HG03103 (cell line): Measurements from ENCODE around the gene SCN8A.
"Not testable (repeated sequence)": the region's sequence is repeated elsewhere in the genome, so short reads cannot be mapped to it uniquely, and the experiment has no call there.

Experiments used
- ATAC-seq: cut with Tn5 transposase; IDR thresholded peaks from one replicate; pipeline ENCODE4 v1.9.1; 2021; ENCODE audit warnings: low read depth; ENCODE audit not compliant: unreplicated experiment

The SCN8A gene

GRCh38 chr12:51753980-51754675 is 163.1 kb downstream of the SCN8A start:
- ATAC-seq: no peak

GRCh38 chr12:51755251-51755650 is 164.2 kb downstream of the SCN8A start:
- no peak for ATAC-seq

DNA sequence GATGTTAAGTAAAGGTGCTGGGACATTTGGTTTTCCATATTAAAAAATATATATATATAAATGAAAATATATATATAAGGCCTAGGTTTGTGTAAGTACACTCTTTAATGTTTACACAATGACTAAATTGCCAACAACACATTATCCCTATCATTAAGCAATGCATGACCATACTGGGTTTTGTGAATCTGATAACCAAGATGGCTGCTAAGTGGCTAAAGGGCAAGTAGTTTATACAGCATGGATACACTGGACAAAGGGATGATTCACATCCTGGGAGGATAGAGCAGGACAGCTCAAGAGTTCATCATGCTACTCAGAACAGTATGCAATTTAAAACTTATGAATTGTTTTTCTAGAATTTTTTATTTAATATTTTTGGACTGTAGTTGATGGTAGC is 168.1 kb downstream of the SCN8A start:
- ATAC-seq: no peak

DNA sequence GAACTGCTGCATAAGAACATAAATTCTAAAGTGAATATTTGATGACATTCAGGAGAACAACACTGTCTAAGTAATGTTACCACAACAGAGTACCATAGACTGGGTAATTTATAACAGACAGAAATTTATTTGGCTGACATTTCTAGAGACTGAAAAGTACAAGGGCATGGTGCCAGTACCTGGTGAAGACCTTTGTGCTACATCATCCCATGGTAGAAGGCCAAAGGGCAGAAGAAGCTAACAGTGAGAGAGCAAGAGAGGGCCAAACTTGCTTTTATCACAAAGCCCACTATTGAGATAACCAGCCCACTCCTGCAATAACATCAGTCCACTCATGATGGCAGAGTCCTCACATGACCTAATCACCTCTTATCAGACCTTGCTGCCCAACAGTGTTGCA is 168.7 kb downstream of the SCN8A start:
- no peak for ATAC-seq

DNA sequence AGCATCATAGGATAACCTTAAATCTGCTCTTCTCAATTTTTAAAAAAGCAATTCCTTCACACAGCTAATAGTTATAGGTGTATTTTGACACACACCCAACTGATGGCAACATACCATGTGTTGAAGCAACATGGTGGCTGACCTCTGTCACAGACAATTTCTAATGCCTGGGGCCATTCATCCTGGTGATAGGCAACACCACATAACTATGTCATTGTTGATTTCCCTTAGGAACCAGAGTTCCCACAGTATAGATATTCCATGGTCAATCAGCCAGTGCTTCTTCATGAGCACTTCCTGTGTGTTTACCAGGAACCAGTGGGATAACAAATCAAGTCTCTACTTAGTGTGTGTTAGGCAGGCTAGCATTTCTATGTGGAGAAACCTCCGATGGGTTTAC is 169.2 kb downstream of the SCN8A start:
- ATAC-seq: no peak

- ATAC-seq: no peak
Observed at GRCh38 chr12:51763743-51764142, 172.7 kb downstream of the SCN8A start.

DNA sequence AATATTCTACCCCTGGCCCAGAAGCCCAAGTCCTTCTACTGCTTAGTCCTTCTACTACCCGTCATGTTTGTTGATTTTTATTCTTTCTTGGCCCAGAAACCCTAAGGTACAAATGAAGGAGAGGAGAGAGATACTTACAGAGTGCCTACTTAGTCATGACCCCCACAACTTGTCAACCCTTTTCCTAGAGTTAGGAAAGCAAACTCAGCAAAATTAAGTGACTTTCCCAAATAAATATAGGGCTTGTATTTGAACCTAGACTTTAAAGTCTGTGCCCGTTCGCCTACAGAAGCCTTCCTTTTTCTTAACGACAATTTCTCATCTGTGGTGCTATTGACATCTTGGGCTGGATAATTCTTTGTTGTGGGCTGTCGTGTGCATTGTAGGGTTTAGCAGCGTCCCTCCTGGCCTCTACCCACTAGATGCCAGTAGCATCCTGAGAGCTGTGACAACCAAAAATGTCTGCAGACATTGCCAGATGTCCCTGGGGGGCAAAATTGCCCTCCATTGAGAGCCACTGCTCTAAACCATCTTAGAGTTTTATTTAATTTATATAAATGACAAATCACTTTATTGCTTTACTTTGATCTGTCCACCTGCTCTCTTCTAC is 175.1 kb downstream of the SCN8A start:
- no peak for ATAC-seq

GRCh38 chr12:51771008-51771407 is 180.0 kb downstream of the SCN8A start:
- ATAC-seq: no peak

DNA sequence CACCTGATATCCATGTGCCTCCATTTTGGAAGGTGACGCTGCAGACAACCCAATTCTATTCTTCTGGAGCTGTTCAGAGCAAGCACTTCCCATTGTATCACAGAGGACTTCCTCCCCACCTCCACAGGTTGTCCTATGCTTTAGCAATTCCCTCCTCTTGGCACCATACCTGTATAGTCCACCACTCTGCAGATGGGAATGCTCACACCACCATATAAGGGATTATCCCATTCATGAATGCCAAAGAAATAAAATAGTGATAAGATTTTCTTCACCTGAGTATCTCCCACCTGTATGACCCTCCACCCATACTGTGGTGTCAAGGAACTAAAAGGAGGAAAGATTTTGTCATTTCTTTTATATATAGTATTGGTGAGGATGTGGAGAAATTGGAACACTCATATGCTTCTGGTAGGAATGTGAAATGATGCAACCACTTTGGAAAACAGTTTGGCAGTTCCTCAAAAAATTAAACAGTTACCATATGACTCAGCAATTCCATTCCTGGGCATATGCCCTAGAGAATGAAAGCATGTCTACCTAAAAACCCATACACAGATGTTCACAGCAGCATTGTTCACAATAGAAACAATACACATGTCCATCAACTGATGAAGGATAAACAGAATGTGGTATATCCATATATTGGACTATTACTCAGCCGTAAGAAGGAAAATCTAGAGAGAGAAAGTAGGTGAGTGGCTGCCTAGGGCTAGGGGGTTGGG is 182.3 kb downstream of the SCN8A start:
- ATAC-seq: no peak

DNA sequence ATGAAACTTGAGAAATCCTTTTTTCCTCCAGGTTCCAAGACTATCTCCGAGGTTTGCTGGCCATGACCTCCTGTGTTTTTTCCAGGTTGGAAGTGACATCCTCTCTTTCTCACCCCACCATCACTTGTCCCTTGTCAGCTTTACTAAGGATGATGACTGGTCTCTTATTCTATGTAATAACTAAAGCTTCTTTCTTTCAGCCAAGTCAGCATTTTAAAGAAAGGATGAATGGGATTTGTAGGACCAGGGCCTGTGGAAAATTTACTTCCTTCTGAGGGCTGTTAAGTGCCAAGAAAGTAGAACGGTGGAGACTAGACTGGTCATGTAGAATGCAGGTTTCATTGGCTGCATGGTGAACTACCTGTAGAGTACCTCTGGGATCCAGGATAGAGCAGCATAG is 183.9 kb downstream of the SCN8A start:
- no peak for ATAC-seq

- no peak for ATAC-seq
Observed at GRCh38 chr12:51777457-51777856, 186.4 kb downstream of the SCN8A start.

- ATAC-seq: no peak
Observed at GRCh38 chr12:51777973-51778372, 186.9 kb downstream of the SCN8A start.

- no peak for ATAC-seq
Observed at GRCh38 chr12:51779876-51780275, 188.8 kb downstream of the SCN8A start.

DNA sequence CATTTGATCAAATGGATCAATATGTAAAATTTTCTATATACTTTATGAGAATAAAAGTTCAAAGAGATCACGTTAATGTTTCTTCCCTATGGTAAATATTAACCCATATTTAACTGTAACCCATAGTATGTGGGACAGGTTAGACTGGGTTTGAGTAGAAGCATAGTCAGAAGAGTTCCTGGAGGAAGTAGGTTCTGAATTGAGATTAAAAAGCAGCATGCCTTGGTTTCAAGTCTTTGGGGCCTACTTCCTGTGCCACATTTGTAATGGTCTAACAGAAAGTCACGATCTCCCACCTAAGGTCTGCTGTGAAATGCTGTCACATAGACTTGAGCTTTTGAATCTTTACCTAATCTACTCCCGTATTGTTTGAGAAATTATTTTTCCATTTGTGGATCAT is 193.7 kb downstream of the SCN8A start:
- no peak for ATAC-seq

GRCh38 chr12:51785906-51786305 is 194.9 kb downstream of the SCN8A start:
- ATAC-seq: no peak

GRCh38 chr12:51788876-51789275 is 197.8 kb downstream of the SCN8A start:
- ATAC-seq: no peak

DNA sequence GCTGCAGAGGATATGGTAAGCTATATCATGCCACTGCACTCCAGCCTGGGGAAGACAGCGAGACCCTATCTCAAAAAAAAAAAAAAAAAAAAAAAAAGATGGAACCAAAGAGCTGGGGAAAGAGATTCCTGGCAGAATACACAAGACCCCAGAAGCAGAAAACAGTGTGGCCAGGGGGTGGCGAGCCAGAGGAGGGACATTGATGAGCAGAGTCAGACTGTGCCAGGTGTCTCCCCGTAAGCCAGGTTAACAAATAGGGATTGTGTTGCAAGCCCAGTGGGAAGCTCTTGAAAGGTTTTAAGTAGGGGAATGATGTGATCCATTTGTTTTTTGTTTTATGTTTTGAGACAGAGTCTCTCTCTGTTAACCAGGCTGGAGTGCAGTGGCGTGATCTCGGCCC is 201.4 kb downstream of the SCN8A start:
- no peak for ATAC-seq

DNA sequence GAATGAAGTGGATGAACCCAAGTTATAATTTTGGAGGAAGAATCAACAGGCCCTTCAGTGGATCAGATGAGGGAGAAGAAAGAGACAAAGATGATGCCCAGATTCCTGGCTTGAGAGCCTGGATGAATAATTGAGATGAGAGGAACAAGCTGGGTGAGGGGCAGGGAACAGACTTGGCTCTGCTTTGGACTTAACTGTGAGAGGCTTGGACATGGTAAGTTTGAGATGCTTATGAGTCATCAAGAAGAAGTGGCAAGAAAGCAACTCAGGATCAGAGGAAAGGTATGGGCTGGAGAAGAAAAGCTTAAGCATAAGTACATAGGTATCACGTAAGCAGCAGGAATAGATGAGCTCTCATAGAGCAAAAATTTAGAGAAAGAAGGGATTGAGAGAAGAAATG is 202.2 kb downstream of the SCN8A start:
- no peak for ATAC-seq

DNA sequence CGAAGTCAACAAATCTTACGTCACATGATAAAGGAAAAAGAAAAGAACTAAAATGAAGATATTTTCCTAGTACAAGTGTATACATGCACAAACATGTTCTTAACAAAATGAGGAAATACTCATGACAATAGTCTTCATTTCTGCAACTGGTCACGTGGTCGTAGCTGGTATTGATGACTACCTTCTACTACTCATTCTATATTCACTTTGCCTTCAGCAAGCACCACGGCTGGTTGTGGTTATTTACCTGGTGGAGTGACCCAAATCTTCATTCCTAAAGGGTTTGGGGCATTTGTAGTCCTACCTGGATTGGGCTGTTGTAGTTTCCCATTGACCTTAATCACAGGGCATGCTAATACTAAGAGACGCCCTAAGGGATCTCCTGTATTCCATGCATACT is 206.3 kb downstream of the SCN8A start:
- ATAC-seq: no peak

GRCh38 chr12:51798051-51798450 is 207.0 kb downstream of the SCN8A start:
- ATAC-seq: not testable (repeated sequence)

GRCh38 chr12:51798501-51798900 is 207.5 kb downstream of the SCN8A start:
- no peak for ATAC-seq

GRCh38 chr12:51801027-51801426 is 210.0 kb downstream of the SCN8A start:
- ATAC-seq: no peak
